HepG2 (cell line): ENCODE results near the gene TMEM253. TPM values are rescaled to one million over a fixed set of nuclear protein-coding genes. Genes with fewer than 3 reads are reported as not detected.

ENCODE experiments used
- AKAP8 ChIP-seq: sonication (generic); formaldehyde crosslinking; IDR thresholded peaks from 2 replicates; pipeline ENCODE4 v1.5.1; 2020; ENCODE audit warnings: mild to moderate bottlenecking, missing genetic modification reagents
- CC2D1A ChIP-seq: sonication (generic); formaldehyde crosslinking; IDR thresholded peaks from 2 replicates; pipeline ENCODE4 v1.8.1; 2023; ENCODE audit warnings: mild to moderate bottlenecking, missing genetic modification reagents
- CHD2 ChIP-seq: IDR thresholded peaks from 2 replicates; pipeline ENCODE4 v1.6.1; 2011; ENCODE audit warnings: low read depth, low read length, improper control_type of control experiment
- ESRRA ChIP-seq: sonication (generic); formaldehyde crosslinking; IDR thresholded peaks from 2 replicates; pipeline ENCODE4 v1.5.1; 2020; ENCODE audit warnings: mild to moderate bottlenecking, low read depth, missing genetic modification reagents
- FOXP1 ChIP-seq, 2 experiments: fragments of 450-650 bp in 1 of 2; IDR thresholded peaks; 2 replicates each; pipeline ENCODE4 v1.6.1; 2017 to 2018; ENCODE audit warnings: antibody characterized with exemption in 1 of 2
- GATA4 ChIP-seq: sonication (generic); IDR thresholded peaks from 2 replicates; pipeline ENCODE4 v1.6.1; 2016; ENCODE audit warnings: antibody characterized with exemption, low read depth, borderline replicate concordance
- HMGXB4 ChIP-seq, 2 experiments: sonication (generic) in 1 of 2; formaldehyde crosslinking in 1 of 2; IDR thresholded peaks; 2 replicates each; pipeline versions ENCODE4 v1.4.0 to v1.6.1; 2018 to 2020; ENCODE audit warnings: missing genetic modification reagents in 2 of 2, borderline replicate concordance in 1 of 2, low read depth in 1 of 2, mild to moderate bottlenecking in 1 of 2, missing biosample characterization in 1 of 2
- IKZF4 ChIP-seq: sonication (generic); formaldehyde crosslinking; IDR thresholded peaks from 2 replicates; pipeline ENCODE4 v1.5.1; 2020; ENCODE audit warnings: borderline replicate concordance, mild to moderate bottlenecking, low read depth, missing genetic modification reagents; ENCODE audit errors: not compliant biosample characterization
- JDP2 ChIP-seq: sonication (generic); formaldehyde crosslinking; IDR thresholded peaks from 2 replicates; pipeline ENCODE4 v1.8.1; 2022; ENCODE audit warnings: missing genetic modification reagents, borderline replicate concordance
- MAF1 ChIP-seq: sonication (generic); formaldehyde crosslinking; IDR thresholded peaks from 2 replicates; pipeline ENCODE4 v1.5.0; 2020; ENCODE audit warnings: missing genetic modification reagents, borderline replicate concordance
- NFKB2 ChIP-seq: sonication (generic); formaldehyde crosslinking; IDR thresholded peaks from 2 replicates; pipeline ENCODE4 v1.4.0; 2020; ENCODE audit warnings: missing genetic modification reagents, borderline replicate concordance
- POLR2G ChIP-seq: fragments of 200-400 bp; formaldehyde crosslinking; IDR thresholded peaks from 2 replicates; pipeline ENCODE4 v1.6.1; 2018; ENCODE audit warnings: mild to moderate bottlenecking, low read depth, low read length, moderate library complexity
- RARA ChIP-seq: IDR thresholded peaks from 2 replicates; pipeline ENCODE4 v1.6.1; 2016; ENCODE audit warnings: missing genetic modification reagents, missing compliant biosample characterization
- RFX1 ChIP-seq: fragments of 450-650 bp; IDR thresholded peaks from 2 replicates; pipeline ENCODE4 v1.6.1; 2017
- RFX3 ChIP-seq: IDR thresholded peaks from 2 replicates; pipeline ENCODE4 v1.6.1; 2016; ENCODE audit warnings: missing biosample characterization, missing genetic modification reagents
- RNF2 ChIP-seq: fragments of 450-650 bp; conservative IDR thresholded peaks from 2 replicates; pipeline ENCODE4 v1.6.1; 2016; ENCODE audit warnings: low read depth
- SMAD3 ChIP-seq: sonication (generic); formaldehyde crosslinking; IDR thresholded peaks from 2 replicates; pipeline ENCODE4 v1.4.0; 2020; ENCODE audit warnings: missing genetic modification reagents
- SYNCRIP ChIP-seq: fragments of 200-400 bp; formaldehyde crosslinking; IDR thresholded peaks from 2 replicates; pipeline ENCODE4 v1.6.1; 2018; ENCODE audit warnings: mild to moderate bottlenecking, low read depth, low read length; ENCODE audit not compliant: insufficient read depth
- ZBTB20 ChIP-seq: sonication (generic); formaldehyde crosslinking; IDR thresholded peaks from 2 replicates; pipeline ENCODE4 v1.8.1; 2023; ENCODE audit warnings: missing genetic modification reagents, low read depth, mild to moderate bottlenecking, borderline replicate concordance
- ZNF264 ChIP-seq: sonication (generic); formaldehyde crosslinking; IDR thresholded peaks from 2 replicates; pipeline ENCODE4 v1.4.0; 2020; ENCODE audit warnings: missing genetic modification reagents
- ZNF30 ChIP-seq: sonication (generic); formaldehyde crosslinking; IDR thresholded peaks from 2 replicates; pipeline ENCODE4 v1.5.0; 2020; ENCODE audit warnings: mild to moderate bottlenecking, missing genetic modification reagents
- ZNF670 ChIP-seq: sonication (generic); formaldehyde crosslinking; IDR thresholded peaks from 2 replicates; pipeline ENCODE4 v1.8.0; 2022; ENCODE audit warnings: mild to moderate bottlenecking, missing genetic modification reagents, borderline replicate concordance
- polyA plus RNA-seq, 8 experiments: library from polyadenylated mRNA; depleted of rRNA in 3 of 8; stranded (reverse) in 7 of 8; unstranded in 1 of 8; fragments of >200 nt; fragmentation: Illumina TruSeq in 4 of 8; extraction: Trizol in 4 of 8; gene quantifications; 2 replicates each; pipeline versions ENCODE4 v1.2.1 to v1.2.3, GENCODE V29; 2011 to 2016; ENCODE audit warnings: low read depth in 4 of 8, missing spikeins in 1 of 8, mixed read lengths in 1 of 8; ENCODE audit not compliant: insufficient read depth in 1 of 8
- total RNA-seq, 5 experiments: library from RNA; depleted of rRNA; stranded (reverse); fragments of >200 nt; fragmentation: Illumina TruSeq; extraction: Trizol; gene quantifications; 2 replicates each; pipeline ENCODE4 v1.2.3, GENCODE V29; 2016; ENCODE audit warnings: low read depth in 1 of 5
- TF ChIP-seq, protein P1 (sequence below): sonication (generic); formaldehyde crosslinking; IDR thresholded peaks from 2 replicates; pipeline ENCODE4 v1.5.1; 2020; ENCODE audit warnings: mild to moderate bottlenecking, missing genetic modification reagents, moderate library complexity
- TF ChIP-seq, protein P2 (sequence below): sonication (generic); formaldehyde crosslinking; IDR thresholded peaks from 2 replicates; pipeline ENCODE4 v1.9.0; 2021; ENCODE audit warnings: missing genetic modification reagents, borderline replicate concordance

TMEM253 gene
- total and polyA plus RNA-seq, 2 of the 13 experiments (the other 11 are each of a cell fraction or from before 2014, with no cell fraction given): 0.29 to 0.45 TPM

- TF ChIP-seq NFKB2 (CRISPR knock-in tag) (no peak), AKAP8 (peak; percentile 54), ZNF264 (CRISPR knock-in tag) (no peak), JDP2 (no peak), RARA (no peak), ZNF670 (CRISPR knock-in tag) (no peak), POLR2G (0 out of 2 replicates have a peak, but pooled peaks have one; percentile 16), ZBTB20 (no peak), RNF2 (no peak), FOXP1 (IDR thresholded peaks at IDR 0.05) (no peak), FOXP1 (CRISPR knock-in tag; IDR thresholded peaks at IDR 0.05) (no peak), SMAD3 (CRISPR knock-in tag) (no peak), GATA4 (no peak), SYNCRIP (no peak), HMGXB4 (CRISPR knock-in tag; IDR thresholded peaks at IDR 0.05; ENCODE audit: borderline replicate concordance in 1 of 2, low read depth in 1 of 2) (no peak), ESRRA (CRISPR knock-in tag) (no peak), ZNF30 (CRISPR knock-in tag) (no peak), RFX1 (peak; percentile 83), IKZF4 (CRISPR knock-in tag) (no peak), CC2D1A (no peak), MAF1 (no peak), RFX3 (CRISPR knock-in tag) (peak; percentile 67; the same call in 1 of the 2 replicates), CHD2 (no peak)
- TF ChIP-seq, protein P1, sequence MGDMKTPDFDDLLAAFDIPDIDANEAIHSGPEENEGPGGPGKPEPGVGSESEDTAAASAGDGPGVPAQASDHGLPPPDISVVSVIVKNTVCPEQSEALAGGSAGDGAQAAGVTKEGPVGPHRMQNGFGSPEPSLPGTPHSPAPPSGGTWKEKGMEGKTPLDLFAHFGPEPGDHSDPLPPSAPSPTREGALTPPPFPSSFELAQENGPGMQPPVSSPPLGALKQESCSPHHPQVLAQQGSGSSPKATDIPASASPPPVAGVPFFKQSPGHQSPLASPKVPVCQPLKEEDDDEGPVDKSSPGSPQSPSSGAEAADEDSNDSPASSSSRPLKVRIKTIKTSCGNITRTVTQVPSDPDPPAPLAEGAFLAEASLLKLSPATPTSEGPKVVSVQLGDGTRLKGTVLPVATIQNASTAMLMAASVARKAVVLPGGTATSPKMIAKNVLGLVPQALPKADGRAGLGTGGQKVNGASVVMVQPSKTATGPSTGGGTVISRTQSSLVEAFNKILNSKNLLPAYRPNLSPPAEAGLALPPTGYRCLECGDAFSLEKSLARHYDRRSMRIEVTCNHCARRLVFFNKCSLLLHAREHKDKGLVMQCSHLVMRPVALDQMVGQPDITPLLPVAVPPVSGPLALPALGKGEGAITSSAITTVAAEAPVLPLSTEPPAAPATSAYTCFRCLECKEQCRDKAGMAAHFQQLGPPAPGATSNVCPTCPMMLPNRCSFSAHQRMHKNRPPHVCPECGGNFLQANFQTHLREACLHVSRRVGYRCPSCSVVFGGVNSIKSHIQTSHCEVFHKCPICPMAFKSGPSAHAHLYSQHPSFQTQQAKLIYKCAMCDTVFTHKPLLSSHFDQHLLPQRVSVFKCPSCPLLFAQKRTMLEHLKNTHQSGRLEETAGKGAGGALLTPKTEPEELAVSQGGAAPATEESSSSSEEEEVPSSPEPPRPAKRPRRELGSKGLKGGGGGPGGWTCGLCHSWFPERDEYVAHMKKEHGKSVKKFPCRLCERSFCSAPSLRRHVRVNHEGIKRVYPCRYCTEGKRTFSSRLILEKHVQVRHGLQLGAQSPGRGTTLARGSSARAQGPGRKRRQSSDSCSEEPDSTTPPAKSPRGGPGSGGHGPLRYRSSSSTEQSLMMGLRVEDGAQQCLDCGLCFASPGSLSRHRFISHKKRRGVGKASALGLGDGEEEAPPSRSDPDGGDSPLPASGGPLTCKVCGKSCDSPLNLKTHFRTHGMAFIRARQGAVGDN (CRISPR knock-in tag): peak; percentile 30; the same call in 1 of the 2 replicates
- TF ChIP-seq, protein P2, sequence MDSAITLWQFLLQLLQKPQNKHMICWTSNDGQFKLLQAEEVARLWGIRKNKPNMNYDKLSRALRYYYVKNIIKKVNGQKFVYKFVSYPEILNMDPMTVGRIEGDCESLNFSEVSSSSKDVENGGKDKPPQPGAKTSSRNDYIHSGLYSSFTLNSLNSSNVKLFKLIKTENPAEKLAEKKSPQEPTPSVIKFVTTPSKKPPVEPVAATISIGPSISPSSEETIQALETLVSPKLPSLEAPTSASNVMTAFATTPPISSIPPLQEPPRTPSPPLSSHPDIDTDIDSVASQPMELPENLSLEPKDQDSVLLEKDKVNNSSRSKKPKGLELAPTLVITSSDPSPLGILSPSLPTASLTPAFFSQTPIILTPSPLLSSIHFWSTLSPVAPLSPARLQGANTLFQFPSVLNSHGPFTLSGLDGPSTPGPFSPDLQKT: no peak
Measured at GRCh38 chr14:21087294-21088091, 13.4 kb upstream of the TMEM253 start (continued).
